CD1c-positive myeloid dendritic cell (primary cell): ENCODE data around the gene RAB40C.

Source experiments
- DNase-seq: peaks from one replicate; pipeline ENCODE4 v3.0.0-alpha.2; 2016; ENCODE audit errors: extremely low spot score

The RAB40C gene

GRCh38 chr16:631808-632358, 42.0 kb downstream of the RAB40C start:
- no peak for DNase-seq

GRCh38 chr16:632486-633335, 42.8 kb downstream of the RAB40C start:
- DNase-seq, result no peak

DNA sequence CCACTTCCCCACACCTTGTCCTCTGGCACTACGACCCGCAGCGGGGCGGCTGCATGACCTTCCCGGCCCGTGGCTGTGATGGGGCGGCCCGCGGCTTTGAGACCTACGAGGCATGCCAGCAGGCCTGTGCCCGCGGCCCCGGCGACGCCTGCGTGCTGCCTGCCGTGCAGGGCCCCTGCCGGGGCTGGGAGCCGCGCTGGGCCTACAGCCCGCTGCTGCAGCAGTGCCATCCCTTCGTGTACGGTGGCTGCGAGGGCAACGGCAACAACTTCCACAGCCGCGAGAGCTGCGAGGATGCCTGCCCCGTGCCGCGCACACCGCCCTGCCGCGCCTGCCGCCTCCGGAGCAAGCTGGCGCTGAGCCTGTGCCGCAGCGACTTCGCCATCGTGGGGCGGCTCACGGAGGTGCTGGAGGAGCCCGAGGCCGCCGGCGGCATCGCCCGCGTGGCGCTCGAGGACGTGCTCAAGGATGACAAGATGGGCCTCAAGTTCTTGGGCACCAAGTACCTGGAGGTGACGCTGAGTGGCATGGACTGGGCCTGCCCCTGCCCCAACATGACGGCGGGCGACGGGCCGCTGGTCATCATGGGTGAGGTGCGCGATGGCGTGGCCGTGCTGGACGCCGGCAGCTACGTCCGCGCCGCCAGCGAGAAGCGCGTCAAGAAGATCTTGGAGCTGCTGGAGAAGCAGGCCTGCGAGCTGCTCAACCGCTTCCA, 43.6 kb downstream of the RAB40C start:
- DNase-seq, result no peak

DNA sequence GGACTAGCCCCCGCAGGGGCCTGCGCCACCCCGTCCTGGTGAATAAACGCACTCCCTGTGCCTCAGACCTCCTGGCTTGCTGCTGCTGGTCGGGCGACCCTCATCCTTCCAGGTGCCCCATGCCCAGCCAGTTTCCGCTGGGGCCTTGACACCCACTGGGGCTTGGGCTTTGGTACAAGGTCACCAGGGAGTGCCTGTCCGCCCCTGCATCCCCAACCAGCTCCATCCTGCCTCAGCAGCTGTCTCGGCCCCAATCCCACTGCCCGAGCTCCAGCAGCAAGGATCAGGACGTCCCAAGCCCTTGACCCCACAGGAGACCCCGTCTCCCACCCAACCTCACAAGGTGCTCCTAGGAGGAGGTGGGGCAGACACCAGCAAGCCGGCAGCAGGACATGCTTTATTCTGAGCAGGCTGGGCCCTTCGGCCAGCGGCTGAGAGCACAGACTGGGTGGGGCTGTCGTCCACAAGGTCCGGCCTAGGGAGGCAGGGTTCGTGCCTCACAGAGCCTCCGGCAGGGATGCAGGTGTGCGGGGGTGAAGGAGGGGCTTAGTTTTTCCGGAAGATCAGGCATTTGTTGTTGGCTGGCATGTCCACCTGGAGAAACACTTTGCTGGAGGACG, 44.3 kb downstream of the RAB40C start:
- DNase-seq, result no peak

GRCh38 chr16:634996-635395, 45.1 kb downstream of the RAB40C start:
- DNase-seq, result no peak

DNA sequence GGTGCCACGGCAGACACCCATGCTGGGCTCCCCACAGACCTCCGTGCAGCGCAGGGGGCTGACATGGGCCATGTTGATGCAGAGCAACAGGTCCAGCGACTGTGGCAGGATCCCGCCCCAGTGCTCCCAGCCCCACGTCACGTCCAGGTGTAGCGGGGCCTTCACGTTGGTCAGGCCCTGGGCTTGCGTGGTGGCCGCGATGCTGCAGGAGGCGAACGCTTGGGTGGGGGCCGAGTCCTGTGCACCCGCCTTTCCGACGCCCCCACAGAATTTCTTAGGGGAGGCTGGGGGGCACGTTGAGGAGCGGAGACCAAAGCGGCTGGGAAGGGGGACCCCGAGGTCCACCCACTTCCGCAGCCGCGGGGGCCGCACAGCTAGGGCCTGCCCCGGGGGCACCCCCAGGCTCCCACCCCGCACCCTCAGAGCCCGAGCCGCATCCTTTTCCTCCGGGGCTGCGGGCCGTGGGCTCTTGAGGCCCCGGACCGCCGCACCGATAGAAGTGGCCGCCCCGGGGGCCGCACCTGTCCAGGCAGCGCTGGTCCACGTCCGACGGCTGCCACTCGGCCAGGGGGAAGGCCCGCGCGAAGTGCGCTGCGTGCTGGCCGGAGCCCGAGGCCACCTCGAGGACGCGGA, 45.8 kb downstream of the RAB40C start:
- no peak for DNase-seq

- DNase-seq, result peak; percentile 97
Measured at GRCh38 chr16:636206-637080, 46.6 kb downstream of the RAB40C start, which contains the start of gene METTL26. TSS of gene METTL26 (minus strand) at chr16:636305. CDS start at chr16:636290, 15 bp downstream.

GRCh38 chr16:637081-638018, 47.5 kb downstream of the RAB40C start:
- peak; percentile 92 for DNase-seq

DNA sequence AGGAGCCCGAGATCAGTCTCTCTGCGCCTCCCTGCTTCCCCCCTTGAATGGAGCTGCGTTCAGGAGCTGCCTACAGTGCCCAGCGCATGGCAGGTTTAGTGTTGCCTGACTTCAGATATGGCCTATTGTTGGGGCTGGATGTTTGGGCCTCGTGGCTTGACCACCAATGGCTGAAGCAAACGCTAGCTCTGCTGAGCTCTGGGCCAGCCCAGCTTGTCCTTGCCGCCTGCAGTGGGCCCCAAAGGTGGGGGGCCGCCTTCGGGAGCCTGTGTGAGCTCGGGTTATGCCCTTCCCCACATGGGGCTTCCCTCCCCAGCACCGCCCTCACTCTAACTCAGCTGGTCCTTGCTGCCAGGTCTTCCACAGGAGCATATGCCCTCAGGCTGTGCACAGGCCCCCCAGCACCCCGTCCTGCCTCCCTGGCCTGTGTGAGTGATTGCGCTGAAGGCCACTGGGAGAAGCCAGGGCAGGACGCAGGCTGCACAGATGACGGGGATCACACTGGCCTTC, 48.2 kb downstream of the RAB40C start:
- DNase-seq, result no peak

DNA sequence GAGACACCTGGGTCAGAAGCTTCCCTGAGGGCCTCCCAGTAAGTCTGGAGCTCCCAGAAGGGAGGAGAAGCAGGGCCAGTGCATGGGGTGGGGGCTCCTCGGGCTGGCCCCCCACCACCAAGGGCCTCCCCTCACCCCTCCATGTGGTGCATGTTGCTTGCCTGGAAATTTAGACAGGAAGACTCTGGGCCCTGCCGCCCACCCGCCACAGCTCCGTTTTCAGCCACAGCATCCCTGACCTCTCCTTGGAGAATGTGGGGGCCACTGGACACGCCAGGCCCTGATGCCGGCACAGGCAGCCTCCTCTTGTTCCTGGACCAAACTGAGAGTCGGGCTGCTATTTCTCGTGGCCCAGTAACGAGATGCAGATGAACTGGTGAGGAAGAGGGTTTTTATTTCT, 49.0 kb downstream of the RAB40C start:
- DNase-seq, result no peak

DNA sequence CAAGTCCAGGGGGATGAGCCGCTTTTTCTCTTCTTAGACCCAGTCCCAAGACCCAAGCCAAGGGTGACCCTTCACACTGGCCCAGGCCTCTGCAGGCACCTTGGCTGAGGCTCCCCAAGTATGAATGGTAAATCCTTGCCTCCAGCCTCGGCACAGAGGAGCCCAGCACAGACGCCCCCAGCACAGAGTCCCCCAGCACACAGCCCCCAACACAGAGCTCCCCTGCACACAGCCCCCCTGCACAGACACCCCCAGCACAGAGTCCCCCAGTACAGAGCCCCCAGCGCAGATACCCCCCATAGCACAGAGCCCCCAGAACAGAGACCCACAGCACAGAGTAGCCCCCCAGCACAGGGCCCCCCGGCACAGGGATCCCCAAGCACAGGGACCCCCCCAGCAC, 50.7 kb downstream of the RAB40C start:
- no peak for DNase-seq

GRCh38 chr16:641326-642188, 51.7 kb downstream of the RAB40C start, which contains the start of gene MCRIP2:
TSS of gene MCRIP2 (plus strand) at chr16:641828. CDS start at chr16:641992, 164 bp downstream.
- peak; percentile 90 for DNase-seq

- DNase-seq, result peak; percentile 83
Measured at GRCh38 chr16:642189-643049, 52.6 kb downstream of the RAB40C start.

DNA sequence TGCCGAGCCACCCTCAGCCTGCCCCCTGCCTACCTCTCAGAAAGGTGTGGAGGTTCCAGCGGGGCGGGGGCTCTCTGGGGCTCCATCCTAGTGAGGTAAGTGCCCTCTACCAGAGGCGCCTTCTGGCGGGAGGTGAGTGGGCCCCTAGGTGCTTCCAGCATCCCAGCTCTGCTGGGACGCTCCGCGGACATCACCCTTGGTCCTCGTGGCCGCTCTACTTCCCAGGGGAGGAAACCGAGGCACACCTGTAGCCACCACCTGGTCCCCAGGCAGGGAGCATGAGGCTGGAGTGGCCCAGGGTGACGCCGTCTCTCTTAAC, 53.1 kb downstream of the RAB40C start:
- DNase-seq, result no peak

DNA sequence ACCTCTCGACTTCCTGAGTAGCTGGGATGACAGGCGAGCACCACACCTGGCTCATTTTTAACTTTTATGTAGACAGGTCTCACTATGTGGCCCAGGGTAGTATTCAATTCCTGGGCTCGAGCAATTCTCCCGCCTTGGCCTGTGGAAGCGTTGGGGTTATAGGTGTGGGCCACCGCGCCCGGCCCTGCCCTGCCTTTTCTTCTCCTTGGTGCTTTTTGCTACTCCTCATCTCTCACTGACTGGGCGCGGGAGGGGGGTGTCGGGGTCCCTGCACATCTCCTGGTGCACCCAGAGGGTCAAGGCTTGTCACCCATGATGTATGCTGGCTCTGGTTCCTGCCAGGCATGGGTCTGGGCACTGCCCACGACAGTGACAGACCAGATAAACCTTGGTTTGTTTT, 54.7 kb downstream of the RAB40C start:
- no peak for DNase-seq

DNA sequence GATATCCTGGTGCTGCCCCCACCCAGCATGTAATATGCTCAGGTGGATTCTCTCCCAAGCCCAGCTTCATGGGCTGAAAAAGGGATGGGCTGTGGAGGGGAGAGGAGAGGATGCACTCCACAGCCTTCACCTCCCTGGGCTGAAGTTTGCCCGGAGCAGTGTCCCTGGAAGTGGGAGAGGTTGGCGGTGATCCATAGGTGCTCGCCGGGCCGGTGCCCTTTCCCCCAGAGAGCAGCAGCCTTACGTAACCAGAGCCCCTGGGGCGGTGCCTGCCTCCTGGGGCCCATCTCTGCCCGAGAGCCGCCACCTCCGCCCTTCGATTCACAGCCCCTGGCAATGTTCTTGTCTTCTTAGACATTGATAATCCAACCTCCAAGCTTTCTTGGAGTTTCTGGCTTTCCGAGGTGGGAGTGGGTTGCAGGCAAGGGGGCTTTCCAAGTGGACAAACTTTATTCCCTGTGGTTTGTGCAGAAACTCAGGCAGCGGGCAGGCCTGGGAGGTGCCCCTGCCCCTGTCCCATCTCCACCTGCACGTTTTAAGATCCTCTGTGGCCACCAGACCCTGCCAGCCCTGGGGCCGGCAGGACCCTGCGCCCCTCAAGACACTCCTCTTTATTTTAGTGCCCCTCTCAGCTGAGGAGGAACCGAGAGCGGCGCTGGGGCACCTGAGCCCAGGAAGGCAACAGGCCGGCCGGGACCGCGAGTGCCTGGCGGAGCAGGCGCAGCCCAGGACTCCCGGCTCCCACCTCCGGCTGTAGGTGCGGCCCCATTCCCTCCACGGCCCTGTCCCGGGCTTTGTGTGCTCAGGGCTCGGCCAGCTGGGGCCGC, 56.2 kb downstream of the RAB40C start:
- DNase-seq, result no peak
